ENCODE results near the gene HNF1A. TPM values are rescaled to one million over a fixed set of nuclear protein-coding genes. Genes with fewer than 3 reads are reported as not detected.

HNF1A gene
- total and polyA plus RNA-seq, 9 of the 15 experiments (the other 6 are each of a cell fraction or from before 2014, with no cell fraction given): not detected

DNA sequence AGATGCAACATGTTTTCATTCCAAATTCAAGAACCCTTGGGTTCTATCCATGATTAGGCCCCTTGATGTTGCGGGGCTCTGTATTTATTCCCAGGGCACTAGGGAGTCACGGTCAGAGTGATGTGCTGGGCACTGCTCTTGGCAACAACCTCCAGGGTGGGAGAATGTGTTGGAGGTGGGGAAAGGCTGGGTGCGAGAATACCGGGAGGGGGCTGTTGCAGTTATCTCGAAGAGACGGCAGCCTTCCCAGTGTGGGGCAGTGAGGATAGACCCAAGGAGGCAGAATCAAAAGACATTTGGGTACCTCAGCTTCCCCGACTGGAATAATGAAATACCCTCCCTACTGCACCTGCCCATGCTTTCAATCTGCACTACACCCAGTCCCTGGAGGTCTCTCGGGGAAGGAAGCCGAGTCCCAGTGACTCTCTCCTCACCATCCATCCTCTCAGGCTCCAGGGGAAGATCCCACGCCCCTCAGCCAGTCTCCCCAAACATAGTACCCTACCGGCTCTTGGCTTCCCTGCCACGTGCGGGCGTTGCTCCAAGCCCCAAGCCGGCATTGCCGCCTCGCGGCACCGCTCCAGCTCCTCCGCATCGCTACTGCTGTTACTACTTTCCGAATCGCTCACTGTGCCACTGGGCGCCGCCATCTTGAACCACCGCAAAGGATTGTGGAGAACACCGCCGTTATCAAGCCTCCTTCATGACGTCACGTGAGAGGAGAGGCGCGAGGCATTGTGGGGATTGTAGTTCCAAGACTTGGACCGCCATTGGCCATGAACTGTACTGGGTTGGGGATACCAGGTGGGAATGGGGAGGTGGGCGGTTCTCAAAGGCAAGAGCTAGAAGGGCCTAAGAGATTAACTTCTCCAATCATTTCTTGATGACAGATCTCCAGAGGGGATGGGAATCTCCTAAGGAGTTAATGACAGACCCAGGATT is 37.8 kb downstream of the HNF1A start, which contains the start of gene C12orf43 (continued):
- TF ChIP-seq, protein P1, sequence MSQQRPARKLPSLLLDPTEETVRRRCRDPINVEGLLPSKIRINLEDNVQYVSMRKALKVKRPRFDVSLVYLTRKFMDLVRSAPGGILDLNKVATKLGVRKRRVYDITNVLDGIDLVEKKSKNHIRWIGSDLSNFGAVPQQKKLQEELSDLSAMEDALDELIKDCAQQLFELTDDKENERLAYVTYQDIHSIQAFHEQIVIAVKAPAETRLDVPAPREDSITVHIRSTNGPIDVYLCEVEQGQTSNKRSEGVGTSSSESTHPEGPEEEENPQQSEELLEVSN (IDR thresholded peaks at IDR 0.05; ENCODE audit: borderline replicate concordance in 1 of 2, extremely low read depth in 1 of 2, insufficient read depth in 1 of 2, insufficient read length in 1 of 2, low read depth in 1 of 2, low read length in 1 of 2, poor library complexity in 1 of 2, severe bottlenecking in 1 of 2): no peak
- TF ChIP-seq HDAC6 (IDR thresholded peaks at IDR 0.05; ENCODE audit: low read depth, low read length) (no peak), MBD2 (IDR thresholded peaks at IDR 0.05; ENCODE audit: borderline replicate concordance, low read depth) (peak; percentile 88), ZNF586 (CRISPR knock-in tag; conservative IDR thresholded peaks at IDR 0.05) (no peak), ZNF311 (CRISPR knock-in tag; IDR thresholded peaks at IDR 0.05) (no peak), ZNF224 (CRISPR knock-in tag; IDR thresholded peaks at IDR 0.05) (no peak), ZNF778 (CRISPR knock-in tag; IDR thresholded peaks at IDR 0.05) (no peak), RBM17 (IDR thresholded peaks at IDR 0.05; ENCODE audit: borderline replicate concordance, low read depth, low read length) (no peak), PRMT5 (CRISPR knock-in tag; IDR thresholded peaks at IDR 0.05) (no peak)
- TF ChIP-seq, protein P2, sequence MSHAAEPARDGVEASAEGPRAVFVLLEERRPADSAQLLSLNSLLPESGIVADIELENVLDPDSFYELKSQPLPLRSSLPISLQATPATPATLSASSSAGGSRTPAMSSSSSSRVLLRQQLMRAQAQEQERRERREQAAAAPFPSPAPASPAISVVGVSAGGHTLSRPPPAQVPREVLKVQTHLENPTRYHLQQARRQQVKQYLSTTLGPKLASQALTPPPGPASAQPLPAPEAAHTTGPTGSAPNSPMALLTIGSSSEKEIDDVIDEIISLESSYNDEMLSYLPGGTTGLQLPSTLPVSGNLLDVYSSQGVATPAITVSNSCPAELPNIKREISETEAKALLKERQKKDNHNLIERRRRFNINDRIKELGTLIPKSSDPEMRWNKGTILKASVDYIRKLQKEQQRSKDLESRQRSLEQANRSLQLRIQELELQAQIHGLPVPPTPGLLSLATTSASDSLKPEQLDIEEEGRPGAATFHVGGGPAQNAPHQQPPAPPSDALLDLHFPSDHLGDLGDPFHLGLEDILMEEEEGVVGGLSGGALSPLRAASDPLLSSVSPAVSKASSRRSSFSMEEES (CRISPR knock-in tag; IDR thresholded peaks at IDR 0.05): peak; percentile 93
- TF ChIP-seq, protein P3, sequence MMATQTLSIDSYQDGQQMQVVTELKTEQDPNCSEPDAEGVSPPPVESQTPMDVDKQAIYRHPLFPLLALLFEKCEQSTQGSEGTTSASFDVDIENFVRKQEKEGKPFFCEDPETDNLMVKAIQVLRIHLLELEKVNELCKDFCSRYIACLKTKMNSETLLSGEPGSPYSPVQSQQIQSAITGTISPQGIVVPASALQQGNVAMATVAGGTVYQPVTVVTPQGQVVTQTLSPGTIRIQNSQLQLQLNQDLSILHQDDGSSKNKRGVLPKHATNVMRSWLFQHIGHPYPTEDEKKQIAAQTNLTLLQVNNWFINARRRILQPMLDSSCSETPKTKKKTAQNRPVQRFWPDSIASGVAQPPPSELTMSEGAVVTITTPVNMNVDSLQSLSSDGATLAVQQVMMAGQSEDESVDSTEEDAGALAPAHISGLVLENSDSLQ (IDR thresholded peaks at IDR 0.05): no peak
- TF ChIP-seq, protein P4, sequence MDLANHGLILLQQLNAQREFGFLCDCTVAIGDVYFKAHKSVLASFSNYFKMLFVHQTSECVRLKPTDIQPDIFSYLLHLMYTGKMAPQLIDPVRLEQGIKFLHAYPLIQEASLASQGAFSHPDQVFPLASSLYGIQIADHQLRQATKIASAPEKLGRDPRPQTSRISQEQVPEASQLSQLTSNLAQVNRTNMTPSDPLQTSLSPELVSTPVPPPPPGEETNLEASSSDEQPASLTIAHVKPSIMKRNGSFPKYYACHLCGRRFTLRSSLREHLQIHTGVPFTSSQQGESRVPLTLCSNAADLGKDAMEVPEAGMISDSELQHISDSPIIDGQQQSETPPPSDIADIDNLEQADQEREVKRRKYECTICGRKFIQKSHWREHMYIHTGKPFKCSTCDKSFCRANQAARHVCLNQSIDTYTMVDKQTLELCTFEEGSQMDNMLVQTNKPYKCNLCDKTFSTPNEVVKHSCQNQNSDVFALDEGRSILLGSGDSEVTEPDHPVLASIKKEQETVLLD (IDR thresholded peaks at IDR 0.05): no peak; the same call in 1 of the 2 replicates
- TF ChIP-seq, protein P5, sequence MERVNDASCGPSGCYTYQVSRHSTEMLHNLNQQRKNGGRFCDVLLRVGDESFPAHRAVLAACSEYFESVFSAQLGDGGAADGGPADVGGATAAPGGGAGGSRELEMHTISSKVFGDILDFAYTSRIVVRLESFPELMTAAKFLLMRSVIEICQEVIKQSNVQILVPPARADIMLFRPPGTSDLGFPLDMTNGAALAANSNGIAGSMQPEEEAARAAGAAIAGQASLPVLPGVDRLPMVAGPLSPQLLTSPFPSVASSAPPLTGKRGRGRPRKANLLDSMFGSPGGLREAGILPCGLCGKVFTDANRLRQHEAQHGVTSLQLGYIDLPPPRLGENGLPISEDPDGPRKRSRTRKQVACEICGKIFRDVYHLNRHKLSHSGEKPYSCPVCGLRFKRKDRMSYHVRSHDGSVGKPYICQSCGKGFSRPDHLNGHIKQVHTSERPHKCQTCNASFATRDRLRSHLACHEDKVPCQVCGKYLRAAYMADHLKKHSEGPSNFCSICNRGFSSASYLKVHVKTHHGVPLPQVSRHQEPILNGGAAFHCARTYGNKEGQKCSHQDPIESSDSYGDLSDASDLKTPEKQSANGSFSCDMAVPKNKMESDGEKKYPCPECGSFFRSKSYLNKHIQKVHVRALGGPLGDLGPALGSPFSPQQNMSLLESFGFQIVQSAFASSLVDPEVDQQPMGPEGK (CRISPR knock-in tag; IDR thresholded peaks at IDR 0.05; ENCODE audit: borderline replicate concordance): no peak
- TF ChIP-seq, protein P6, sequence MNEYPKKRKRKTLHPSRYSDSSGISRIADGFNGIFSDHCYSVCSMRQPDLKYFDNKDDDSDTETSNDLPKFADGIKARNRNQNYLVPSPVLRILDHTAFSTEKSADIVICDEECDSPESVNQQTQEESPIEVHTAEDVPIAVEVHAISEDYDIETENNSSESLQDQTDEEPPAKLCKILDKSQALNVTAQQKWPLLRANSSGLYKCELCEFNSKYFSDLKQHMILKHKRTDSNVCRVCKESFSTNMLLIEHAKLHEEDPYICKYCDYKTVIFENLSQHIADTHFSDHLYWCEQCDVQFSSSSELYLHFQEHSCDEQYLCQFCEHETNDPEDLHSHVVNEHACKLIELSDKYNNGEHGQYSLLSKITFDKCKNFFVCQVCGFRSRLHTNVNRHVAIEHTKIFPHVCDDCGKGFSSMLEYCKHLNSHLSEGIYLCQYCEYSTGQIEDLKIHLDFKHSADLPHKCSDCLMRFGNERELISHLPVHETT (CRISPR knock-in tag; conservative IDR thresholded peaks at IDR 0.05 in 1 of 2, IDR thresholded peaks at IDR 0.05 in 1 of 2): peak in 1 of 2 experiments; percentile 64; a peak in 2 of 4 replicates

All from K562 (cell line).